ENCODE results near the gene S100A16. TPM values are rescaled to one million over a fixed set of nuclear protein-coding genes. Genes with fewer than 3 reads are reported as not detected.

Gene S100A16
- not detected for total RNA-seq

- H3K4me1 Mint-ChIP-seq (ENCODE audit: low read depth) = peaks cover 19% of the 10 kb centered on the region
- no peak for ATAC-seq (replicated peaks in 1 of 2)
- H3K27ac Mint-ChIP-seq = no peak within 1 kb of the TSS
- H3K27me3 Mint-ChIP-seq (ENCODE audit: low read depth) = no peaks in the 10 kb centered on the region
- no peaks in the 10 kb centered on the region for H3K9me3 Mint-ChIP-seq
- H3K36me3 Mint-ChIP-seq (ENCODE audit: insufficient read depth in 2 of 2) = no peaks in the 10 kb centered on the region
- DNase-seq = no peak
- no peak within 1 kb of the TSS for H3K4me3 Mint-ChIP-seq
These were observed at the start of gene S100A16 for GRCh38 chr1:153612755-153613331. Gene S100A16, minus strand, starts transcription at chr1:153613137. Its CDS starts 4,986 bp downstream, at chr1:153608151.

DNA sequence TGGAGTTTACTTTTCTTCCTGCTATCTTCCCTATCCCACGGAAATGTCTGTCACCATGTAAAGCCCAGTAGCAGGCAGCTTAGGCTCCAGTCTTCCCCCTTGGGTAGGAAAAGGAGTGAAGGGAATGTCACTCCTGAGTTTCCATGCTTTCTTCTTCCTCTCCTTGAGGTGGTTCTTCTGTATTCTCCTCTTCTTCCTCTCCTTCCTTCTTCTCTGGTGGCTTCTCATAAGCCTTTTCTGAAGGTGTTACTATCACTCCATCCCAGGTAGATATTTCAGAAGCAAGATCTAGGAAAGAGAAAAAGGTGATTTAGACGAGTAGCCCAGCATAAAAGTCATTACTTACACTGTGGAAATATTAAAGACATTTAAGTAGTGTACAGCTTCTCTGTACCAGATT, 49.3 kb upstream of the S100A16 start:
- no peak overlapping the region for H3K4me3 Mint-ChIP-seq
- DNase-seq (no peak), ATAC-seq (replicated peaks in 1 of 2) (no peak)
- H3K4me1 Mint-ChIP-seq (ENCODE audit: low read depth) = peaks cover 34% of the 10 kb centered on the region
- H3K27me3 Mint-ChIP-seq (ENCODE audit: low read depth) = no peaks in the 10 kb centered on the region
- H3K27ac Mint-ChIP-seq = no peak overlapping the region
- H3K36me3 Mint-ChIP-seq (ENCODE audit: insufficient read depth in 2 of 2) = peaks cover 8 to 42% of the 10 kb centered on the region in 2 donors
- H3K9me3 Mint-ChIP-seq = no peaks in the 10 kb centered on the region

- H3K27ac Mint-ChIP-seq = peak overlapping the region; percentile 74
- peaks cover 30% of the 10 kb centered on the region for H3K4me1 Mint-ChIP-seq (ENCODE audit: low read depth)
- H3K27me3 Mint-ChIP-seq (ENCODE audit: low read depth) = no peaks in the 10 kb centered on the region
- peak overlapping the region in 1 of 2 donors; percentile 29 for H3K4me3 Mint-ChIP-seq
- DNase-seq (no peak), ATAC-seq (replicated peaks in 1 of 2) (no peak)
- peaks cover 8 to 36% of the 10 kb centered on the region in 2 donors for H3K36me3 Mint-ChIP-seq (ENCODE audit: insufficient read depth in 2 of 2)
- H3K9me3 Mint-ChIP-seq = no peaks in the 10 kb centered on the region
These were observed 48.3 kb upstream of the S100A16 start for GRCh38 chr1:153661111-153661708.

GRCh38 chr1:153659656-153660055, 46.7 kb upstream of the S100A16 start:
- ATAC-seq (replicated peaks in 1 of 2) (no peak), DNase-seq (no peak)
- H3K4me3 Mint-ChIP-seq = peak overlapping the region; percentile 90 to 97
- no peaks in the 10 kb centered on the region for H3K9me3 Mint-ChIP-seq
- H3K36me3 Mint-ChIP-seq (ENCODE audit: insufficient read depth in 2 of 2) = peaks cover 1 to 22% of the 10 kb centered on the region in 2 donors
- no peaks in the 10 kb centered on the region for H3K27me3 Mint-ChIP-seq (ENCODE audit: low read depth)
- H3K27ac Mint-ChIP-seq = peak overlapping the region; percentile 85
- H3K4me1 Mint-ChIP-seq (ENCODE audit: low read depth) = peaks cover 28% of the 10 kb centered on the region

DNA sequence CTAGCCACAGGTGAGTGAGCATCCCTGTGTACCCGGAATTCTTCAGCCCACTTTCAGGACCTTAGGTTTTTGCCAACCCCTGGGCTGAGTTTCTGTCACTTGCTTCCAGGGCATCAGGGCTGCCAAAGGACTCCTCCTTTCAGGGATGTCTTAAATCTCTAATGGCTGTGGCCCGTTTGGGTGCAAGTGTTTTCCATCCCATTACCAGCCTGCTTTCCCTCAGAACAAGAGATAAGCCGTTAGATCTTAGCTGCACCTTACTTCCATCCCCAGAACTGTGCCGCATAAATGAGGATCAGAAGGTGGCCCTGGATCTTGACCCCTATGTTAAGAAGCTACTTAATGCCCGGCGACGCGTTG, 46.2 kb upstream of the S100A16 start:
- H3K4me1 Mint-ChIP-seq (ENCODE audit: low read depth) = peaks cover 28% of the 10 kb centered on the region
- H3K27ac Mint-ChIP-seq = peak overlapping the region; percentile 85
- DNase-seq (no peak), ATAC-seq (replicated peaks in 1 of 2) (no peak)
- no peaks in the 10 kb centered on the region for H3K9me3 Mint-ChIP-seq
- peak overlapping the region; percentile 90 to 97 for H3K4me3 Mint-ChIP-seq
- peaks cover 1 to 22% of the 10 kb centered on the region in 2 donors for H3K36me3 Mint-ChIP-seq (ENCODE audit: insufficient read depth in 2 of 2)
- no peaks in the 10 kb centered on the region for H3K27me3 Mint-ChIP-seq (ENCODE audit: low read depth)

DNA sequence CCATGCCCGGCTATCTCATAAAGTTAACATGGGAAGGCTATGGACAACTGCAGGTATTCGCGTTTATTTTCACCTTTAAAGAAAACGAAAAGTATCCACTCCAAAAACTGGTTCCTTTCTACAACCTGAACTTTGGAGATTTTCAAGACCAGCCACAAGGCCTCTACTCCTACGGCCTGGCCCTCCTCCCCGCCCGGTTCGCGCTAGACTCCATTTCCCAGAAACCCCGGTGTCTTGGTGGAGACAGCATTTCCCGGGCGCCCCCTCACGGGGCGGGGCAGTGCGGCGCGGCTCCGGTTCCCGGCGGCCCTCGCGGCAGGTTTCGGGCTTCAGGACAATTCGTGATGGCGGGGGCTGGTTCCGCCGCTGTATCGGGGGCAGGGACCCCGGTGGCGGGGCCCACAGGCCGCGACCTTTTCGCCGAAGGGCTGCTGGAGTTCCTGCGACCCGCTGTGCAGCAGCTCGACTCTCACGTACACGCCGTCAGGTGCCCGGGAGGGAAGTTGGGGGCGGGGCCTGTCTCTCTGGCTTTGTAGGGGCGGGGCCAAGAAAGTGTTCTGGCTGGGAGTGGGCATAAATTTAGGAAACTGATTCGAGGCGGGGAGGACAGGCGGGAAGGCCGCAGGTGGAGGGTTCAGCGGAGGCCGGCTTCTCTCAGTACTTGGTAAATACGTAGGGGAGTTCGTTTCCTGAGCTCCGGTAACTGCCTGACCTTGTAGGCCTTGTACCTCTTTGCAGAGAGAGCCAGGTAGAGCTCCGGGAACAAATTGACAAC, 45.6 kb upstream of the S100A16 start, which contains the start of gene SNAPIN:
Gene SNAPIN (plus strand): TSS at position 304 of the 775 bp plus-strand sequence. CDS start 41 bp downstream, at position 345.
- peaks cover 1 to 20% of the 10 kb centered on the region in 2 donors for H3K36me3 Mint-ChIP-seq (ENCODE audit: insufficient read depth in 2 of 2)
- H3K27ac Mint-ChIP-seq = peak within 1 kb of the TSS; percentile 85
- H3K4me1 Mint-ChIP-seq (ENCODE audit: low read depth) = peaks cover 28% of the 10 kb centered on the region
- H3K4me3 Mint-ChIP-seq = peak within 1 kb of the TSS; percentile 90 to 97
- DNase-seq (peak; percentile 95), ATAC-seq (replicated peaks in 1 of 2) (peak; percentile 94)
- H3K9me3 Mint-ChIP-seq = no peaks in the 10 kb centered on the region
- no peaks in the 10 kb centered on the region for H3K27me3 Mint-ChIP-seq (ENCODE audit: low read depth)

- no peak overlapping the region for H3K4me3 Mint-ChIP-seq
- ATAC-seq (replicated peaks in 1 of 2) (no peak), DNase-seq (no peak)
- H3K27ac Mint-ChIP-seq = no peak overlapping the region
- no peaks in the 10 kb centered on the region for H3K9me3 Mint-ChIP-seq
- no peaks in the 10 kb centered on the region for H3K36me3 Mint-ChIP-seq (ENCODE audit: insufficient read depth in 2 of 2)
- H3K4me1 Mint-ChIP-seq (ENCODE audit: low read depth) = peaks cover 20% of the 10 kb centered on the region
- H3K27me3 Mint-ChIP-seq (ENCODE audit: low read depth) = no peaks in the 10 kb centered on the region
These were observed 42.4 kb upstream of the S100A16 start for GRCh38 chr1:153655333-153655732.

DNA sequence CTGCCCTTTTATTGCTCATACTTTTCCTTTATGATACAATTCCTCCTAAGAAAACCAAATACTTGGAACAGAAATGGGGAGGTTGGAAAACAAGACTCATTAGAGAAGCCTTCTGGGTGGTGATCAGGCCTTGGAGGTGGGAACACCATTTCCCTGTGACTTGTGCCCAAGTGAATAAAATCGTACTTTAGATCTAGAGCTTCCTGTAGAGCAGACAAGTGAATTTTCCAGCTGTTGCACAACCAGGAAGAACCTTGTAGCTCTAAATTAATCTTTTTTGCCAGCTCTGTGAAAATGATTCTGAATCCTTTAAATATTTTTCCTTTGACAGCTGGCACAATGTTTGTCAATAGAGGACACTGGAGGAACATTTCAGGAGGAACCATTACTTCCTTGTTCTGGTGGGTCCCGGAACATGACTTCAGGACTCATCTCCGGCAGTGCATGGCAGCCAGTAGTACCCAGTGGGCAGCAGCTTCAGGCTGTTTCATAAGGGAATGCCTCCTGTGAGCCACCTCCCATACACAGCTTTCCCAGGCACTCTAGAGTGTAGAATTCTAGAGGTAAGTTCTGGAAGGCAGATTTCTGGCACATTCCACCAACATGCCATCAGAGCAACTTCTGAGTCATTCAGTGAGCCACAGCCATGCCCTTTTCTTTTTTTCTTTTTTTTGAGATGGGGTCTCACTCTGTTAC, 40.0 kb upstream of the S100A16 start:
- Mint-ChIP-seq H3K27ac (no peak overlapping the region), H3K4me3 (no peak overlapping the region), H3K4me1 (ENCODE audit: low read depth) (peaks cover 22% of the 10 kb centered on the region), H3K27me3 (ENCODE audit: low read depth) (no peaks in the 10 kb centered on the region), H3K36me3 (ENCODE audit: insufficient read depth in 2 of 2) (no peaks in the 10 kb centered on the region), H3K9me3 (no peaks in the 10 kb centered on the region)
- ATAC-seq (replicated peaks in 1 of 2) (no peak), DNase-seq (no peak)

- Mint-ChIP-seq H3K27ac (no peak overlapping the region), H3K27me3 (ENCODE audit: low read depth) (no peaks in the 10 kb centered on the region), H3K9me3 (no peaks in the 10 kb centered on the region), H3K4me3 (no peak overlapping the region), H3K4me1 (ENCODE audit: low read depth) (peaks cover 30% of the 10 kb centered on the region), H3K36me3 (ENCODE audit: insufficient read depth in 2 of 2) (peaks cover 0 to 2% of the 10 kb centered on the region in 2 donors)
- DNase-seq = no peak
- peak in 1 of 2 donors; percentile 14 for ATAC-seq (replicated peaks in 1 of 2)
These were observed 38.8 kb upstream of the S100A16 start for GRCh38 chr1:153651771-153652170.

DNA sequence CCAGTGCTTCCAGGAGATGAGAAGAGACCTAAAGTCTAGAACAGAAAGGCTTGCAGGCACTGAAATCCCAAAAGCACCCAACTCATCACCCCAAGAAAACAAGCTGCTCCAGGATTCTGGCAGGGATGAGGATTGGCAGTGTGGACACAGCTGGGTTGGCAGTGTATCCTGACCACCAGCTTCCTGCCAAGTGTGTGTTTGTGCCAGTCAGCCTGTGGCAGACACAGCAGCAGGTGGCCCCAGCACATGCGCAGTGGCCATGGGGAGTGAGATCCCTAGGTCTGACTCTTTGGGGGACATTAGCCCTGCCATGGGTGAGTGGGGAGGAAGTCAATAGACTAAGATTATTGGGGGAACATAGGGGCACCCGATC, 36.9 kb upstream of the S100A16 start:
- H3K27ac Mint-ChIP-seq = peak overlapping the region; percentile 63
- H3K36me3 Mint-ChIP-seq (ENCODE audit: insufficient read depth in 2 of 2) = peaks cover 5 to 18% of the 10 kb centered on the region in 2 donors
- peak; percentile 21 to 39 for ATAC-seq (replicated peaks in 1 of 2)
- H3K27me3 Mint-ChIP-seq (ENCODE audit: low read depth) = no peaks in the 10 kb centered on the region
- no peak for DNase-seq
- H3K4me1 Mint-ChIP-seq (ENCODE audit: low read depth) = peaks cover 48% of the 10 kb centered on the region
- no peak overlapping the region for H3K4me3 Mint-ChIP-seq
- no peaks in the 10 kb centered on the region for H3K9me3 Mint-ChIP-seq

- Mint-ChIP-seq H3K9me3 (no peaks in the 10 kb centered on the region), H3K4me3 (no peak overlapping the region), H3K27me3 (ENCODE audit: low read depth) (no peaks in the 10 kb centered on the region), H3K4me1 (ENCODE audit: low read depth) (peaks cover 53% of the 10 kb centered on the region), H3K27ac (peak overlapping the region; percentile 63), H3K36me3 (ENCODE audit: insufficient read depth in 2 of 2) (peaks cover 6 to 24% of the 10 kb centered on the region in 2 donors)
- ATAC-seq (replicated peaks in 1 of 2) (peak; percentile 25 to 28), DNase-seq (no peak)
These were observed 36.4 kb upstream of the S100A16 start for GRCh38 chr1:153649137-153649862.

DNA sequence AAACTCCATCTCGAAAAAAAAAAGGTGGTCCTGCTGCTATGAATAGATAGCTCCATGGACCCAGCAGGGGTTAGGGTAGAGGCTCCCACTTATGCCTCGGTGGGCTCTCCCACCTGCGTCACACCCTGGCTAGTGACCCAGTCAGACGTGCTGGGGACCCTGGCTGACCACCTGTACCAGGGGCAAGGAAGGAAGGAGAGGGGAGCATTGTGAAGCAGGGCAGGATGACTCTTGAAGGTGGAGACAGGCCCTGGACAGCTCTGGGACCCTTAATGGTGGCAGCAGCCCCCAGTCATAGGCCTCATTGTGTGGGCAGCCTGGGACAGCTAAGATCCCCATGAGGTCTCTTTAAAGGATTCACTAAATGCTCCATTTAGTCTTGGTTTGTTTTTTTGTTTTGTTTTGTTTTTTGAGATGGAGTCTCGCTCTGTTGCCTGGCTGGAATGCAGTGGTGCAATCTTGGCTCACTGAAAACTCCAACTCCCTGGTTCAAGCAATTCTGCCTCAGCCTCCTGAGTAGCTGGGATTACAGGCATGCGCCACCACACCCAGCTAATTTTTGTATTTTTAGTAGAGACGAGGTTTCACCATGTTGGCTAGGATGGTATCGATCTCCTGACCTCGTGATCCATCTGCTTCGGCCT, 35.2 kb upstream of the S100A16 start:
- DNase-seq (no peak), ATAC-seq (replicated peaks in 1 of 2) (no peak)
- no peaks in the 10 kb centered on the region for H3K27me3 Mint-ChIP-seq (ENCODE audit: low read depth)
- H3K4me1 Mint-ChIP-seq (ENCODE audit: low read depth) = peaks cover 65% of the 10 kb centered on the region
- peaks cover 9 to 35% of the 10 kb centered on the region in 2 donors for H3K36me3 Mint-ChIP-seq (ENCODE audit: insufficient read depth in 2 of 2)
- H3K4me3 Mint-ChIP-seq = no peak overlapping the region
- no peaks in the 10 kb centered on the region for H3K9me3 Mint-ChIP-seq
- no peak overlapping the region for H3K27ac Mint-ChIP-seq

Measured in activated T-cell treated with anti-CD3 and anti-CD28 coated beads, Interleukin-2, amount 50 U/mL, for 72 hours (primary cell).